Right renal pelvis (tissue), 4 donors: ENCODE measurements around the gene THOC1. TPM values are rescaled to one million over a fixed set of nuclear protein-coding genes. Genes with fewer than 3 reads are reported as not detected.
"Not testable (repeated sequence)": the region's sequence is repeated elsewhere in the genome, so short reads cannot be mapped to it uniquely, and the experiment has no call there.

ENCODE experiments used
- DNase-seq, 4 donors: peaks; one replicate each; pipeline ENCODE4 v3.0.0-alpha.2; 2013; ENCODE audit warnings: low read depth in 4 of 4, low spot score in 3 of 4, missing footprints in 1 of 4
- polyA plus RNA-seq, 4 donors: library from polyadenylated mRNA; unstranded; fragments of 120-200 nt; gene quantifications; one replicate each; pipeline ENCODE4 v1.2.1, GENCODE V29; 2013; ENCODE audit not compliant: insufficient read length in 4 of 4

Gene THOC1
- polyA plus RNA-seq: 10 to 100 TPM; 60.8 to 82.5 (median 68.3) TPM

DNA sequence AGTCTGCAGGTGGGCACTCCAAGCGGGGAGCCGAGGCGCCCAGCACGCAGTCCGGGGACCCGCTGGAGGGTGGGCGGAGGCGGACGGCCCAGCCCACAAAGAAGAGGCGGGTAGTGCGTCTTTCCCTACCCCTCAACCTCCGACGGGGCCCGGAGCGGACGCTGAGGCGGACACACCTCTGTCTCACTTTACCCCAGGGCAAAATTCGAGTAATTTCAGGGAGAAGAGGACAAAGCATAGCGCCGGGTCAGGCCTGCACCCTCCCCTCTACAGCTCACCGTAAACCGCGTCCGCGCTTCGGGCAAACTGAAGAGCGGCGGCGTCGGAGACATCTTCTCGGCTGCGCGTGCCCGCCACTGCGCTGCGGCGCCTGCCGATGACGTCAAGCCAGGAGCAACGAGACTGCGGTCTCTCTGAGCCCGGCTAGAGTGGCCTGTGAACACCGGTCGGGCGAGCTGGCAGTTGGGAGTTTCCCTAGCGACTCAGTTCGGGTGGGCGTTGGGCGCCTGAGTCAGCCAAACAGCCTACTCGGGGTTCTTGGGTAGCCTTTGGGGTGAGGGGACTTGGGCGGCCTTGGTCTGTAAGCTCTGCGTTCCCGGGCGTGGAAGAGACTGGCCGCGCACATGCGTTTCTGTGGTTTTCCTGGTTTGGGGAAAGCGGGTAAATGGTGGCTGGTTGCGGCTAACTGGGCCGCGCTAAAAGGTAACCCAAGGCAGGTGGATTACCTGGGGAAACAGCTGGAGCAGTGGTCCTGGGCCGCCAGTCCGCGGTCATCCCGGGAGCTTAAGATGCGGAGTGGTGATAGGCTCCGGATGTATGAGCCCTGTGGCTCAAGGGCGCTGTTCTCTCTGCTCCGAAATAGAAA, at the start of gene THOC1:
Gene THOC1 (minus strand): TSS at position 360 of the 865 bp plus-strand sequence. CDS start 28 bp downstream, at position 332.
- peak; percentile 80 to 90 (median 82) for DNase-seq

DNA sequence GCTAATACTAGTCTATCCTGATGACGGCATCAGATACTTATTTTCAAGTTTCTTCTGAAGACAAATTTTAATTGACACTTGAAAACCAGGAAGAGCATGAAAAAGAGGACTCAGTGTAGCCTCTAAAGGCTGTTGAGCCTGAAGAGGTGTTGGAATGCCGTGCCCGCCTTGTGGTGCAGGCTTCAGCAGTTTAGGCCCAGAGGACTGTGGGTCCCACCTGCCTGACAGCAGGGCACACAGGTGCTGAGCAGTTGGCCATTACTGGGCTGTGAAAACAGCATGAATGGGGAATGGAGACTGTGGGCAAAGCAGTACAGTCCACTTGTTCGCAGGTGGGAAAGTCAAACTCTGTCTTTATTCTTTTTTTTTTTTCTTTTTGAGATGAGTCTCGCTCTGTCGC, 49.8 kb upstream of the THOC1 start:
- no peak for DNase-seq

- no peak for DNase-seq
Observed at GRCh38 chr18:316393-316792, 48.5 kb upstream of the THOC1 start.

DNA sequence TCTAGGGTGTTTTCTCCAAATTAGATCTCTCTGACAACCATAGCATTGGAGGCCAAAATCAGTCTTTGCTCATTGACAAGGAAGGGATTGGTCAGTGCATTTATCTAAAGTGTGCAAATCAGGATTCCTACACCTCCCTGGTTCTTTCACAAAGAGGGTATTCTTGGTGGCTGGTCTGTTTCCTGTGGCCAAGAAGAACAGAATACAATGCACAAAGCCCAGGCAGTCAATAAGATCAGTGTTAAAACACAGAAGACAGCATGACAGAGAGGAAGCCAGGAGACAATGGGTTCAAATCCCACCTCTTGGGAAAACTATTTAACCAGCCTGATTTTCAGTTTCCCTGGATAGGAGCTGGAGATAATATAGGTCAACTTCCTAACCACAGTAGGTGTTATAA, 46.1 kb upstream of the THOC1 start:
- DNase-seq: no peak

- no peak for DNase-seq
Observed at GRCh38 chr18:312415-312814, 44.6 kb upstream of the THOC1 start.

GRCh38 chr18:310042-310441, 42.2 kb upstream of the THOC1 start:
- DNase-seq: no peak

- DNase-seq: not testable (repeated sequence)
Observed at GRCh38 chr18:308086-308485, 40.2 kb upstream of the THOC1 start.

DNA sequence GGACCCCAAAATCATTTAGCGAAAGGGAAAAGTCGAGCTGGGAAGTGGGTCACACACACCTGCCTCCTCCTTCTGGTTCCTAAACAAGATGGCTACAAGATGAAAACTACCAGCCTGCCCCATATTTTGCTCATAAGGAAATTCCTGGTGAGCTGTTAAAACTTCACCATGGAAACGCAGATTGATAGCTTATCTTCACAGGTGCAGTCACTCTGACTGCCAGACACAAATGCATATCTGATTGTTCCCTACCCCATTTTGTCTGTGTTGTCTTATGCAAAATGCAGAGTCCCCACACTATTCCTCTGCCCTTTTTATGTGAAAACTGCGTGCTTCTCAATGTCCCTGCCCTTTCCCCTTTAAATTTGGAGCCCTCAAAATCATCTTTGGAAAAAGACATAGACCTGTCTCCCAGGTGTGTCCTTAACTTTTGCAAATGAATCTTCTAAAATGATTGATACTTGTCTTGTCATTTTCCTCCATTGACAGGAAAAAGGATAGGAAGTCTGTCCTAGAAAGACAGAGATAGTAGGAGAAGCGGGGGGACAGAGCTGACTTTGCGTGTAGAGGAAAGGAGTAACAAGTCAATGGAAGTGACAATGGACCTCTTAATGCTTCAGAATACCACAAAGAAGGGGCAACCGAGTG, 38.9 kb upstream of the THOC1 start:
- no peak for DNase-seq

DNA sequence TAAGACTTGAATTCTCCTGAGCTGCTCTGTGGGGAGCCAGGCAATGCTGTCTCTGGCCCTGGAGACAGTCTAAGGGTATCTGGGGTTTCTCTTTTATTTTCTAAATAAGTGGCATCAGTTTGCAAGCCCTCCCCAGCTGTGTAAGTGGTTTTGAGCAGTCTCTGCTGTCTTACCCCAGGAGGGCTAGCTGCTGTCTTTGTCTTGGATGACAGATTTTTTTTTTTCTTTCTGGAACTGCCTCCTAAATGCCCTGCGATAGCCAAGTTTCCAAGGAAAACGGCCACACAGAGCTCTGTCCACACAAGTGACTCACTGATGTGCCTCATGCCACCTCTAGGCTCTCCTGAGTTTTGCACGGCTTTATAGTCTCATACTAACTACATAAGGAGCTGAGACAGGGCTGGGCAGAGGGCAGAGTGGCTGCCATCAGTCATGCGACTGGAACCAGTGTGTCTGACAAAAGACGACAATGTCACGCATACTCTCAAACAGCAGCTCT, 37.2 kb upstream of the THOC1 start:
- DNase-seq: no peak

- DNase-seq: no peak
Observed at GRCh38 chr18:303607-304006, 35.8 kb upstream of the THOC1 start.

GRCh38 chr18:303011-303410, 35.2 kb upstream of the THOC1 start:
- no peak for DNase-seq

- no peak for DNase-seq
Observed at GRCh38 chr18:302097-302496, 34.2 kb upstream of the THOC1 start.

- DNase-seq: no peak
Observed at GRCh38 chr18:297936-298335, 30.1 kb upstream of the THOC1 start.

- DNase-seq: no peak
Observed at GRCh38 chr18:295756-296490, 28.1 kb upstream of the THOC1 start.

- no peak for DNase-seq
Observed at GRCh38 chr18:294566-294965, 26.7 kb upstream of the THOC1 start.

- DNase-seq: no peak
Observed at GRCh38 chr18:293536-293935, 25.7 kb upstream of the THOC1 start.

- no peak for DNase-seq
Observed at GRCh38 chr18:292271-292670, 24.4 kb upstream of the THOC1 start.

GRCh38 chr18:289970-290369, 22.1 kb upstream of the THOC1 start:
- DNase-seq: not testable (repeated sequence)

DNA sequence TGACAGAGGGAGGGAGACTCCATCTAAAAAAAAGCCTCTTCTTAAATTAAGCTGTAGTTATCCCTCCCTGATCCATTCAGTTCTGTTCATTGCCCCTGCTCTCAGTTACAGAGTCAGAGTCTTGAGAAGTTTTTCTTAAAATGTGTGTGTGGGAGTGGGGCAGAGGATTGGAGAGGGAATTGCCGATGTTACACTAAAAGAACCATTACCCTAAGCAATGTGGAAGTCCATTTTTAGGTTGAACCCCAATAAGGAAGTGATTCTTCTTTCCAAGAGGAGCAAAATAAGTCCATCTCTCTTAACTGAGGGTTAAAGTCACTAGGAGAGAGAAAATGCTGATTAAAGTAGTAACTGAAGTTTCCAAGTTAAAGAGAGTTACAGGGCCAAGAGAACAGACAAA, 21.2 kb upstream of the THOC1 start:
- DNase-seq: no peak

DNA sequence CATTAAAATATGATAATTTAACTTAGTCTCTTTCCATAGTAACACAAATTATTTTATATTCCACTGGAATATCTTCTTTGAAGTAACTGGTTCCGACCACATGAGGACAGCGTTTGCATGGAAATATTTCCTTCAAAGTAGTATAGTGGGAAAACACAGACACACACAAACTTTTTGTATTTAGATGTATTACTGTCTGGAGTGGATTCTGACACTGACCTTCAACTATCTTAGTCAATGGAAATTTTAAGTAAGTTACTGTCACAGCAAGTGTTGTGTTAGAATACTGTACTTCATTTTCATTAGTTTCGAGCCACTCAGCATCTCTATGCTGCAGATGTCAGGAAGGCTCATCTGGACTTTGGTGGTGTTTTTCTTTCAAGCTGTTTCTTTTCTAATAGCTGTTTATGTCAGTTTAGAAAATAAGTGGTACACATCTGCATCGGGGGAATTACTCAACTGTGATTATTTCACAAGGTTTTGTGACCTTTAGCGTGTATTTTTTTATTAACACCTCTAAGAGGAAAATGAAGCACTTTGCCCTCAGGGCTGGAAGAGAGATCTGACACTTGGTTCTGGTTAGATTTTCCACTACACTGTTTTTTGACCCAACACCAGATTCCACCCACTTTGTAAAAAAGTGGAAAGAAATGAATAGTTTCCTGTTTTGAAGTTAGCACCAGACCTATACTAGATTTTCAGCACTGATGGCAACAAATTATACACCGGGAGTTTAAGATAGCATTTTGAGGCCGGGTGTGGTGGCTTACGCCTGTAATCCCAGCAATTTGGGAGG, 18.9 kb upstream of the THOC1 start:
- DNase-seq: no peak
